ENCODE measurements around the gene ARCN1. TPM values are rescaled to one million over a fixed set of nuclear protein-coding genes. Genes with fewer than 3 reads are reported as not detected.

Gene ARCN1
- total RNA-seq, 3 donors from 2014 or later, result 180 to 190 (median 183) TPM

DNA sequence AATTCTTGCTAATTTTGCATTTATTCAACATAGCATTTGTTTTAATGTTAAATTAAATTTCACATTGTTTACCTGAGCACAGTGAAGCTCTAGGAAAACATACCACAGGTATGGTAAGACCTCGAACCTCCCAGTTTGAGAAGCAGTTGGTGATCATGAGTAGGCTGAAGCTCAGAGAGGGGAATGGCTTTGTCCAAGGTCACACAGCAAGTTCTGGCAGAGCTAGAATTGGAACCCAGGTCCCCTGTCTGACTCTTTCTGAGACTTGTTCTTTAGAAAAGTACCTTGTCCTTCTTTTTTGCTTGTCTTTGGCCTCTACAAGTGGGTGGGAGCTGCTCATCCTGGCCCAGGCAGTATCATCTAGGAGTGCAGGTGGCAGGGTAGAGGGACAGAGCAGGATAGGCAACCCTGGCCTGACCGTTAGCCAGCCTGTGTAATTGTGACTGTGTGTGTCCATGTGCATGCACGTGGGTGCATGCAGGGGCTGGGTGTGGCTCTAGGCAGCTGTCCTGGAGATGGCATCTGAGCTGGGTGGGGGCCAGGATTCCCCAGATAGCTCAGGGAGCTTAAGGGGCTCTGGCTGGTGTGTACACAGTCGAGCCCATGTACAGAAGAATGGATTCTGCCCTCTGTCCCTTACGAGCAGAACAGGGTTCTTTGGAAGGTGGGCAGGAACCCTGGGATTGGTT lies 56.8 kb downstream of the ARCN1 start:
- no peak overlapping the region for H3K4me3 Mint-ChIP-seq
- H3K27me3 Mint-ChIP-seq (ENCODE audit: low read depth), result no peaks in the 10 kb centered on the region
- ATAC-seq, result no peak
- H3K4me1 Mint-ChIP-seq (ENCODE audit: low read depth), result peaks cover 1% of the 10 kb centered on the region
- no peak for DNase-seq
- H3K9me3 Mint-ChIP-seq, result no peaks in the 10 kb centered on the region
- no peaks in the 10 kb centered on the region for H3K36me3 Mint-ChIP-seq (ENCODE audit: insufficient read depth)

GRCh38 chr11:118629761-118630661 lies 57.8 kb downstream of the ARCN1 start:
- ATAC-seq (no peak), DNase-seq (no peak)
- no peaks in the 10 kb centered on the region for H3K36me3 Mint-ChIP-seq (ENCODE audit: insufficient read depth)
- no peak overlapping the region for H3K4me3 Mint-ChIP-seq
- peaks cover 1% of the 10 kb centered on the region for H3K4me1 Mint-ChIP-seq (ENCODE audit: low read depth)
- H3K27me3 Mint-ChIP-seq (ENCODE audit: low read depth), result no peaks in the 10 kb centered on the region
- H3K9me3 Mint-ChIP-seq, result no peaks in the 10 kb centered on the region

GRCh38 chr11:118631142-118631909 lies 59.1 kb downstream of the ARCN1 start:
- Mint-ChIP-seq H3K27me3 (ENCODE audit: low read depth) (no peaks in the 10 kb centered on the region), H3K4me1 (ENCODE audit: low read depth) (peaks cover 1% of the 10 kb centered on the region), H3K9me3 (no peaks in the 10 kb centered on the region), H3K36me3 (ENCODE audit: insufficient read depth) (no peaks in the 10 kb centered on the region), H3K4me3 (no peak overlapping the region)
- ATAC-seq (no peak), DNase-seq (no peak)

- Mint-ChIP-seq H3K27me3 (ENCODE audit: low read depth) (no peaks in the 10 kb centered on the region), H3K4me3 (no peak overlapping the region), H3K4me1 (ENCODE audit: low read depth) (peaks cover 1% of the 10 kb centered on the region), H3K9me3 (no peaks in the 10 kb centered on the region), H3K36me3 (ENCODE audit: insufficient read depth) (no peaks in the 10 kb centered on the region)
- DNase-seq (no peak), ATAC-seq (no peak)
Measured at GRCh38 chr11:118632577-118633318, 60.5 kb downstream of the ARCN1 start.

DNA sequence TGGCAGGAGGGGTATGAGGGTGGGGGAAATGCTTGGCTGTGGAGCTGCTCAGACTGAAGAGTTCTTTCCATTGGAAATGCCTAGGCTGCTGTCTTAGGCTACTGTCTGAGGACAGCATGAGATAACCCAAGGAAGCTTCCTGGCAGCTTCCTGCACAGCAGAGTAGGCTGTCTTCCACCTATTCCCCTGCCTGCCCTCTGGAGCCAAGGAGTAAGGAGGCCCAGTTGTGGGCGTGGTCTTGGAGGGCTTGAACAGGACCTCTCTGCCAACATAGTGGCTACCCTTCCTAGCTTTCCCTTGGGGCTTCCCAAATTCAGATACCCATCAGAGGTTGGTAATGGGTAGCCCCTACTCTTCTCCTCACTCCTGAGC lies 61.1 kb downstream of the ARCN1 start:
- Mint-ChIP-seq H3K4me3 (no peak overlapping the region), H3K9me3 (no peaks in the 10 kb centered on the region)
- ATAC-seq, result no peak

GRCh38 chr11:118633979-118634378 lies 61.8 kb downstream of the ARCN1 start:
- Mint-ChIP-seq H3K9me3 (no peaks in the 10 kb centered on the region), H3K4me1 (ENCODE audit: low read depth) (peaks cover 1% of the 10 kb centered on the region), H3K27me3 (ENCODE audit: low read depth) (no peaks in the 10 kb centered on the region), H3K4me3 (no peak overlapping the region), H3K36me3 (ENCODE audit: insufficient read depth) (no peaks in the 10 kb centered on the region)
- DNase-seq (no peak), ATAC-seq (no peak)

More for the DNA sequence above, 61.1 kb downstream of the ARCN1 start:
- Mint-ChIP-seq H3K36me3 (ENCODE audit: insufficient read depth) (no peaks in the 10 kb centered on the region), H3K27me3 (ENCODE audit: low read depth) (no peaks in the 10 kb centered on the region), H3K4me1 (ENCODE audit: low read depth) (peaks cover 1% of the 10 kb centered on the region)
- no peak for DNase-seq

- Mint-ChIP-seq H3K36me3 (ENCODE audit: insufficient read depth) (no peaks in the 10 kb centered on the region), H3K4me3 (no peak overlapping the region), H3K4me1 (ENCODE audit: low read depth) (peaks cover 1% of the 10 kb centered on the region), H3K27me3 (ENCODE audit: low read depth) (no peaks in the 10 kb centered on the region), H3K9me3 (no peaks in the 10 kb centered on the region)
- peak; percentile 47 to 48 for ATAC-seq
- no peak for DNase-seq
Measured at GRCh38 chr11:118634431-118635236, 62.4 kb downstream of the ARCN1 start.

DNA sequence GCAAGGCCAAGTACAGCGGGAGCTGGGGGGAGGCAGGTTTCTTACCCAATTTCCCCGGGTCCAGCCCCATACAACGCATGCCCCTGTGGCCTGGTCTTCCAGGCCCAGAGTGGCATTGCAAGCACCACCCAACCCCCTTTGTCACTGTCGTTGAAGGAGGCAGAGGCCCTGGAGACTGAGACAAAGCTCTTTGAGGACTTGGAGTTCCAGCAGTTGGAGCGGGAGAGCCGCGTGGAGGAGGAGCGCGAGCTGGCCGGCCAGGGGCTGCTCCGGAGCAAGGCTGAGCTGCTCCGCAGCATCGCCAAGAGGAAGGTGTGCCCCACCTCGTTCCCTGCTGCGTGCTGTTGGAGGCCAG lies 63.0 kb downstream of the ARCN1 start:
- ATAC-seq (no peak), DNase-seq (no peak)
- Mint-ChIP-seq H3K9me3 (no peaks in the 10 kb centered on the region), H3K4me3 (no peak overlapping the region), H3K36me3 (ENCODE audit: insufficient read depth) (no peaks in the 10 kb centered on the region), H3K27me3 (ENCODE audit: low read depth) (no peaks in the 10 kb centered on the region), H3K4me1 (ENCODE audit: low read depth) (peaks cover 1% of the 10 kb centered on the region)

GRCh38 chr11:118635642-118636041 lies 63.4 kb downstream of the ARCN1 start:
- DNase-seq, result no peak
- no peak overlapping the region for H3K4me3 Mint-ChIP-seq
- H3K27me3 Mint-ChIP-seq (ENCODE audit: low read depth), result no peaks in the 10 kb centered on the region
- H3K9me3 Mint-ChIP-seq, result no peaks in the 10 kb centered on the region
- H3K36me3 Mint-ChIP-seq (ENCODE audit: insufficient read depth), result no peaks in the 10 kb centered on the region
- no peak for ATAC-seq
- H3K4me1 Mint-ChIP-seq (ENCODE audit: low read depth), result peaks cover 1% of the 10 kb centered on the region

GRCh38 chr11:118636569-118637290 lies 64.5 kb downstream of the ARCN1 start:
- Mint-ChIP-seq H3K4me1 (ENCODE audit: low read depth) (peaks cover 1% of the 10 kb centered on the region), H3K4me3 (no peak overlapping the region), H3K27me3 (ENCODE audit: low read depth) (no peaks in the 10 kb centered on the region), H3K36me3 (ENCODE audit: insufficient read depth) (no peaks in the 10 kb centered on the region), H3K9me3 (no peaks in the 10 kb centered on the region)
- no peak for DNase-seq
- ATAC-seq, result no peak

DNA sequence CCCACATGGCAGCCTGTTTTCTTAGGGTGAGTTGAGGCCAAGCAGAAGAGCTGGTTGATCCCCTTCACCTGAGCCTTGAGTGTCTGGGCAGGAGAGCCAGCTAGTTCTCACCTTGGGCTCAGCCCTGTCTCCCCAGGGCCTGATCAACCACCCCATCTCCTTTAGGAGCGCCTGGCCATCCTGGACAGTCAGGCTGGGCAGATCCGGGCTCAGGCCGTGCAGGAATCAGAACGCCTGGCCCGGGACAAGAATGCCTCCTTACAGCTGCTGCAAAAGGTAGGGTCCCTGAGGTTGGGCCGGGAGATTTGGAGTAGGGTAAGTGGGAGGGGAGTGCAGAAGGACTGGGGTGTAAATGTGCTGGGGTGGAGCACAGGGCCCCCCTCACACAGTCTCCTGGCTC lies 66.5 kb downstream of the ARCN1 start:
- no peak for ATAC-seq
- Mint-ChIP-seq H3K27me3 (ENCODE audit: low read depth) (no peaks in the 10 kb centered on the region), H3K4me1 (ENCODE audit: low read depth) (peaks cover 1% of the 10 kb centered on the region), H3K9me3 (no peaks in the 10 kb centered on the region), H3K4me3 (no peak overlapping the region), H3K36me3 (ENCODE audit: insufficient read depth) (no peaks in the 10 kb centered on the region)
- DNase-seq, result no peak

- Mint-ChIP-seq H3K4me1 (ENCODE audit: low read depth) (no peaks in the 10 kb centered on the region), H3K4me3 (no peak overlapping the region), H3K9me3 (no peaks in the 10 kb centered on the region), H3K36me3 (ENCODE audit: insufficient read depth) (no peaks in the 10 kb centered on the region), H3K27me3 (ENCODE audit: low read depth) (no peaks in the 10 kb centered on the region)
- ATAC-seq (no peak), DNase-seq (no peak)
Measured at GRCh38 chr11:118639899-118640298, 67.7 kb downstream of the ARCN1 start.

All from activated T-cell treated with anti-CD3 and anti-CD28 coated beads, Interleukin-2, amount 50 U/mL, for 4 hours (primary cell).